ENCODE results near the gene PHF20. TPM values are rescaled to one million over a fixed set of nuclear protein-coding genes. Genes with fewer than 3 reads are reported as not detected.
"Not testable (repeated sequence)": the region's sequence is repeated elsewhere in the genome, so short reads cannot be mapped to it uniquely, and the experiment has no call there.

The PHF20 gene
- total RNA-seq, 1 donor from 2014 or later = 11.4 TPM

DNA sequence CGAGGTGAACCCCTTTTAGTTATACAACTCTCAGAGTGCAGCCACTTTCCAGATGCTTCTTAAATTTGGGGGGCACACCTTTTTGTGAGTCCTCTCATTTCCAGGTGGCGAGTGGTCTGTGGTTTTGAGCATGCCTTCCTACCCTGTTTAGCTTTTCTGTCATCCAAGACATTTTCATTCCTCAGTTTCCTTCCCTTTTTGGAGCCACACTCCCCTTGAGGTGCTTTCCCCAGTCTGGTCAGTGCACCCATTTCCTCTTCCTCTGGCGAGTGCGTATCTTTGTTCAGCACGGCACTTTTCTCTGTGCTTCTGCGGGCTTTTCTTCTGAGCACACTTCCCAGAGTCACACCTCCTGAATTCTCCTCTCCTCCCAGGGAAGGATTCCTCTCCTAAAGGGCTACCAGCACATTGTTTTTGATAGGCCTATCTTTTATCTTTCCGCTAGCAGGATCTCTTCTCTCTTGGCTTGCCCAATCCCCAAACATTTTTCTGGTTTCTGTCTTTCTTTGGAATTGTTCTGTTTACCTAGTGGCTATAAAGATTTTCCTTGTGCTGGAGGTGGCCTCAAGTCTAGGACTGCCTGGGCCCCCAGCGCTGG lies 1.4 kb downstream of the PHF20 start:
- ATAC-seq (no peak), DNase-seq (ENCODE audit: low spot score) (no peak)

DNA sequence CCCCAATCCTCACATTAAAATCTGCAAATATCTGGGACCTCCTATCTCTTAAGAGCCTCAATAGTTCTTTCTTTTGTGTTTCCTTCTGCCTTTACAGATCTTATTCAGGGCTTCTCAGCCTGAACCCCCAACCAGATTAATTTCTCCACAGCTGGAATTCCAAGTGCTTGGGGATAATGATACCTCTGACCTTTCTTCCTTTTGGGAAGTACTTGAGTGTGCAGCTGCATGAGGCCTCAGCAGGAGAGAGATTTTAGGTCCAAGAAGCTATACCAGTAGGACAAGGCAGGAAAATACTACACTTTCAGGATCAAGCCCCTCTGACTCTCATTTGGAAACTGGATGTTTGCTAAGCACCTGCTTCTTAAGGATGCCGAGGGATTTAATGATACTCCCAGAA lies 2.6 kb downstream of the PHF20 start:
- no peak for DNase-seq (ENCODE audit: low spot score)
- ATAC-seq = no peak

DNA sequence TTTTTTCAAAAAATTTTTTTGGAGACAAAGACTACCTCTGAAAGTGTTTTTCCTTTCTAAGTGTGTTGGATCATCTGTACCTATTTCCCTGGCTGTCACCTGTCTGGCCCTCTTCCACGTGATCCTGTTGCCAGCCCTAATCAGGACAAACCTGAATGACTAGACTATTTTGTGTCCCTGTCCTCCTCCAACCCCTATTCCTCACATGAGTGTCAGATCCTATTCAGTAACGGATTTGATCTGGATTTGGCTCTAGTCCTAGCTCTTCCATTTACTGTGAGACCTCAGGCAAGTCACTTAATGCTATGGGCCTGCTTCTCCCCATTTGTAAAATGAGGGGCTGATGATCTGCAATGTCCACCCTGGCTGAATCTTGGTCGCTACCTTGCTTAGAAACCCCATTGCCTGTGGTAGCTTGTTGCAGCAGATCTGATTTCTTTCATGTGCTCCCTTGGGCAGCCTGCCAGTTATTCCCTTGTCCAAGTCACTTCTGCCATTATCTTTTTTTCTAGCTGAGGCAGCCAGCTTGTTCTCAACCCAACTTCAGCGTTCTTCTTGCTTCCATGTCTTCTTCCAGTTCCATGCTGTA lies 4.8 kb downstream of the PHF20 start:
- ATAC-seq = no peak
- DNase-seq (ENCODE audit: low spot score) = no peak

DNA sequence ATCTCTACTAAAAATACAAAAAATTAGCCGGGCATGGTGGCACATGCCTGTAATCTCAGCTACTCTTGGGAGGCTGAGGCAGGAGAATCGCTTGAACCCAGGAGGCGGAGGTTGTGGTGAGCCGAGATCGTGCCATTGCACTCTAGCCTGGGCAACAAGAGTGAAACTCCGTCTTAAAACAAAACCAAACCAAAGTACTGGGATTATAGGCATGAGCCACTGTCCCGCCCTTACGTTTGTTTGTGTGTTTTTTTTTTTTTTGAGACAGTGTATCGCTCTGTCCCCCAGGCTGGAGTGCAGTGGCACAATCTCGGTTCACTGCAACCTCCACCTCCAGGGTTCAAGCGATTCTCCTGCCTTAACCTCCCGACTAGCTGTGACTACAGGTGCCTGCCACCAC lies 12.0 kb downstream of the PHF20 start:
- not testable (repeated sequence) for DNase-seq (ENCODE audit: low spot score); ATAC-seq

DNA sequence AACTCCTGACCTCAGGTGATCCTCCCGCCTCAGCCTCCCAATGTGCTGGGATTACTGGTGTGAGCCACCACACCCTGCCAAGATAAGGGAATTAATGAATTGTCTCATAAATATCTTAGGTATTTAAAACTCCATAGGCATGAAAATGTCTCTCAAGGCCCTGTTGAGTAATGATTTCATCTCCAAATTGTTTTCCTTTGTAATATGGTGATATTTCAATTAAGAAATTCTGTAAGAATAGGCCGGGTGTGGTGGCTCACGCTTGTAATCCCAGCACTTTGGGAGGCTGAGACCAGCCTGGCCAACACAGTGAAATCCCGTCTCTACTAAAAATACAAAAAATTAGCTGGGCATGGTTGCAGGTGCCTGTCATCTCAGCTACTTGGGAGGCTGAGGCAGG lies 13.7 kb downstream of the PHF20 start:
- ATAC-seq; DNase-seq (ENCODE audit: low spot score): not testable (repeated sequence)

DNA sequence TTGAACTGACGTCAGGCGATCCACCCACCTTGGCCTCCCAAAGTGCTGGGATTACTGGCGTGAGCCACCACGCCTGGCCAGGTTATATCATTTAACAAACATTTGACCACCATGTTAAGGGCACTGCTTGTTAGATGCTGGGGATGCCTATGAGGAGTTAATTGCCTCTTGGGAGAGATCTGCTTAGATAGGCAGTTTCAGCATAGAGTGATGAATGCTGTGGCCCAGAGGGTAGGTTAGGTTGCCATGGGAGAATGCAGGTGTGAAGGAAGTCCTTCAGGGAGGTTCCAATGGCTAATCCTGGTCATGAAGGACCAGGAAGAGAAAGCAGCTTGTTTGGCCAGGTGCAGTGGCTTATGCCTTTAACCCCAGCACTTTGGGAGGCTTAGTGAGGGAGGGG lies 17.0 kb downstream of the PHF20 start:
- no peak for ATAC-seq

DNA sequence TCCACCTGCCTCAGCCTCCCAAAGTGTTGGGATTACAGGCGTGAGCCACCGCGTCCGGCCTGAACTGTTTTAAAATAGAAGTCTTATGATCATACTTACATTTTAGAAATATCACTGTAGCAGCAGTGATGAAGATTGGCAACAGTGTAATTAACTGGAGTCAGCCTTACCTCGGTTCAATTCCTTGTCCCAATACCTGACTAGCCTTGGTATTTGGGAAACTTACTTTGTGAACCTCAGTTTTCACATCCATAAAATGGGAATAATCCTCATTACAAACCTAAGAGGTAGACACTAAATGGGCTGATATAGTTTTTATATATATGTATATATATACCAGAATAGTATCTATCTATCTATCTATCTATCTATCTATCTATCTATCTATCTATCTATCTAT lies 19.3 kb downstream of the PHF20 start:
- no peak for ATAC-seq
- no peak for DNase-seq (ENCODE audit: low spot score)

More for the DNA sequence above, 17.0 kb downstream of the PHF20 start:
- DNase-seq (ENCODE audit: low spot score) = no peak

DNA sequence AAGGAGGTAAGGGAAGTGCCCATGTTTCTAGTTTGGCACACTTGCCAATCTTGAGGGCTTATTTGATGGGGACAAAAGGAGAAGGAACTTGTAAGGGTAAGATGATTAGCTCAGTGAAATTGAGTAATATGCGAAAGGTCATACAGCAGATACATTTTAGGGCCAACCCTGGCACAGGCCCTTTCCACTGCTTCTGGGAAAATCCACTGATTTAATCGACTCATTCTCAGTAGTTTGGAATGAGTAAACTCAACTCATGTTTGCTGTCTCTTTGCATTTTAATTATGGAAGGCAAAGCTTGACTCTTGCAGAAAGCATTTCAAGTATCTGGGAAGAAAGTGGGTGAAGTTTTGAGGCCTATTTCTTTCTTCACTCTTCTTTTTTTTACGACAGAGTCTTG lies 20.0 kb downstream of the PHF20 start:
- DNase-seq (ENCODE audit: low spot score) (no peak), ATAC-seq (peak; percentile 84)

DNA sequence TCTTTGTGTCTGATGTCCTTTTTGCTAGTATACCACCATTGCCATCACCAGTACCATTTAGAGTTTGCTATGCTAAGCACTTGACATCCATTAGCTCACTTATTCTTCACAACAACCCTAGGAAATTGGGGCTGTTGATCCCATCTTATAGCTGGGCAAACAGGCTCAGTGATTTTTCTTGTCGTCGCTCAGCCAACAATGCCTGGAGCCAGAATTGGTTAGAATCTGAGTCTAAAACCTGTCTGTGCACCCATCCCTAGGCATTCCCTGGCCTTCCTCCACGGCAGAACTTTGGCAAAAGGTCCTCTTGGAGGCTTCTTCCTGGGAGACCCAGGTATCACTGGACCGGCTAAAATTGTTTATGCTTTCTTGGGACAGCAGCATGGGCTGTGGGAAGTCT lies 20.9 kb downstream of the PHF20 start:
- no peak for ATAC-seq

DNA sequence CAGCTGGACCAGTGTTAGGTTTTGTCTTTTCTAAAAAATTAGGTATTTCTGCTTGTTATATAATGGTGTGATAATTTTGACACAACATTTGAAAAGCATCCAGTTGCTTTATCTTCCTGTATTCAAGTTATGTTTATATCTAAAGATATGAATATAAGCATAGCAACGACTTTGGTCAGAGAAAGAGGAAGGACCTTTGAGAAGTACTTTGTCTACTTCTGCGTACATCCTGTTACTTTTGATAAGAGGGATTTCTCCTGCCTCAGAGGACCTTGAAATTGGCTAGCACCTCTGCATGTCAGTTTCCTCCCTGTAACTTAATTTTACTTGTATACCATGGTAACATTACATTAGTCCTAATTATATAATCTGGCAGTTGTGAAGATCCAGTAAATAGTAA lies 24.8 kb downstream of the PHF20 start:
- peak; percentile 52 for ATAC-seq
- DNase-seq (ENCODE audit: low spot score) = no peak

More for the DNA sequence above, 20.9 kb downstream of the PHF20 start:
- DNase-seq (ENCODE audit: low spot score) = no peak

DNA sequence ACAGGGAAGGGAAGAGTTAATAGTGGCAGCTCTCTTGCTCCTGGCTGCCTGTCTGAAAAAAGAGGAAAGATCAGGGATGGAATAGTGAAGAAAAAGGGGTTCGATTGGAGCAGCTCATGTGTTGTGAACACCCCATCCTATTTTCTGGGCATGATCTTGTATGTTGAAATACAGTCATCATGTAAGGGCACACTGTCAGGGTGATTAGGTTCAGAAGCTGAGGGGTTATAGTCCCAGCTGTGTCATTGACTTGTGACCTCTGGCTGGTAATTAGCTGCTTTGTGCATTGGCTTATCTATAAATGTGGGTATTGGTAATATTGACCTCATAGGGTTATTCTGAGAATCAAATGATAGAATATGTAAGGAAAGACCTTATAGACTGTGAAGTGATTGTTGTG lies 30.1 kb downstream of the PHF20 start:
- DNase-seq (ENCODE audit: low spot score) (no peak), ATAC-seq (peak; percentile 55)

DNA sequence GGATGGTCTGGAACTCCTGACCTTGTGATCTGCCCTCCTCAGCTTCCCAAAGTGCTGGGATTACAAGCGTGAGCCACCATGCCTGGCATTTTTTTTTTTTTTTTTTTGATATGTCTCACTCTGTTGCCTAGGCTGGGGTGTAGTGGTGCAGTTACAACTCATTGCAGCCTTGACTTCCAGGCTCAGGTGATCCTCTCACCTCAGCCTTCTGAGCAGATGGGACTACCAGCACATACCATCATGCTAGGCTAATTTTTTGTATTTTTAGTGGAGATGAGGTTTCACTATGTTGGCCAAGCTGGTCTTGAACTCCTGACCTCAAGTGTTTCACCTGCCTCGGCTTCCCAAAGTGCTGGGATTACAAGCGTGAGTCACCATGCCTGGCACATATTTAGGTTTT lies 34.3 kb downstream of the PHF20 start:
- DNase-seq (ENCODE audit: low spot score) (no peak), ATAC-seq (no peak)

DNA sequence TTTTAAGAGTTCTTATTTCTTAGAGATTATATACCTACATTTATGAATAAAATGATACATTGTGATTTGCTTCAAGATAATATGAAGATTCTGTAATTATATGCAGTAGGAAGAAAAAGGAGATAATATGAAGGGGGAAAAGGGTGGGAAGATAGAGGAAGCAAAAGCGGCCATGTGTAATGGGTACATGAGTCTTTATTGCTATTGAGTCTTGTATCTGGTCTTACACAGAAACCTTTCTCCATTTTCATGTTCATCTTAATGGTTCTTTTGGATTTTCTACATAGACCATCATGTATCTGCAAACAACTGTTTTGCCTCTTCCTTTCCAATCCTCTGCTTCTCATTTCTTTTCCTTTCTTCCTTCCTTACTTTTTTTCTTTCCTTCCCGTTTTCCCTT lies 36.1 kb downstream of the PHF20 start:
- ATAC-seq (no peak), DNase-seq (ENCODE audit: low spot score) (no peak)

DNA sequence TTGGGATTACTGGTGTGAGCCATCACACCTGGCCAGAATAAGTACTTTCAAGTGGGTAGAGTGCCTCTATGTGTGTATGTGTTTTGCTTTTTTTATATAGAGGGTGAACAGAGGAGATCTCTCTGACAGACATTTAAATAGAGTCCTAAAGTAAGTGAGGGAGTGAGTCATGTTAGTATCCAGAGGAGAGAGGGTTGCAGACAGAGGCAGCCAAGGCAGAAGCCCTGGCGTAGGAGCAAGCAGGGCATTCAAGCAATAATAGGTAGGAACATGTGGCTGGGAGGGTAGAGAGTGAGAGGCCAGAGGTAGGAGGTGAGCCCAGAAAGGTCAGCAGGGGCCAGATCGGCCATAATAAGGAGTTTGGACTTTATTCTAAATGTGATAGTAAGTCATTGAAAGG lies 48.9 kb downstream of the PHF20 start:
- ATAC-seq = no peak
- DNase-seq (ENCODE audit: low spot score) = no peak

DNA sequence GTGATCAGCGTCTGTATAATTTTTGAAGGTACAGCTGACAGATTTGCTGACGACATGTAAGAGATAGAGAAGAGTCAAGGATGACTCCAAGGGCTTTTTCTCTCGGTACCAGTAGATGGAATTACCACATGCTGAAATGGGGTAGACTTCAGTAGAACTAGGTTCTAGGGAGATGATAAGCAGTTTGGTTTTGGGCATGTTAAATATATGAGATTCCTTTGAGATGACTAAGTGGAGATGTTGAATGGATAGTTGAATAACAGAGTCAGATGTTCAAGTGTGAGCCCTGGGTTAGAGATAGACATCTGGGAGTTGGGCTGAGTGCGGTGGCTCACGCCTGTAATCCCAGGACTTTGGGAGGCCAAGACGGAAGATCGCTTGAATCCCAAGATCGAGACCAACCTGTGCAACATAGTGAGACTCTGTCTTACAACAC lies 50.0 kb downstream of the PHF20 start:
- no peak for ATAC-seq
- no peak for DNase-seq (ENCODE audit: low spot score)

DNA sequence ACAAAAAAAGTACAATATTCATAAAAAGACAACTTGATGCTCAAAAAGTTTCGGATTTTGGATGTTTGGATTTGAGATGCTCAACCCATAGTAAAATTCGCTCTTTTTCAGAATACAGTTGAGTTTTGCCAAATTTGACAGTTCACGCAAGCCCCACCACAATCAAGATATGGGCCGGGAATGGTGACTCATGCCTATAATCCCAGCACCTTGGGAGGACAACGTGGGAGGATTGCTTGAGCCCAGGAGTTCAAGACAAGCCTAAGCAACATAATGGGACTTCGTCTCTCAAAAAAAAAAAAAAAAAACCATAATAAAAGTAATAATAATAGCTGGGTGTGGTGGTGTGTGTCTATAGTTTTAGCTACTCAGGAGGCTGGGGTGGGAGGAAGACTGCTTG lies 51.3 kb downstream of the PHF20 start:
- ATAC-seq (no peak), DNase-seq (ENCODE audit: low spot score) (no peak)

DNA sequence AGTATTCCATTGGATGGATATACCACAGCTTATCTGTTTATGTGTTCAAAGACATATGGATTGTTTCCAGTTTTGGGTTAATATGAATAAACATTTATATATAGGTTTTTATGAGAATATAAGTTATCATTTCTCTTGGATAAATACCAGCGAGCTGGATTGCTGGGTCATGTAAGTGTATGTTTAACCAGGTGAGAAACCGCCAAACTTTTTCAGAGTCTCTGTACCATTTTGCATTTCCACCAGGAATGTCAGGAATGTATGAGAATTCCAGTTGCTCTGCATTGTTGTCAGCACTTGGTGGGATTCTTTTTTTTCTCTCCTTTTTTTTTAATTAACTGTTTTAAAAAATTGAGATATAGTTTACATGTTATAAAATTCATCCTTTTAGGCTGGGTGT lies 52.1 kb downstream of the PHF20 start:
- ATAC-seq = no peak
- no peak for DNase-seq (ENCODE audit: low spot score)

DNA sequence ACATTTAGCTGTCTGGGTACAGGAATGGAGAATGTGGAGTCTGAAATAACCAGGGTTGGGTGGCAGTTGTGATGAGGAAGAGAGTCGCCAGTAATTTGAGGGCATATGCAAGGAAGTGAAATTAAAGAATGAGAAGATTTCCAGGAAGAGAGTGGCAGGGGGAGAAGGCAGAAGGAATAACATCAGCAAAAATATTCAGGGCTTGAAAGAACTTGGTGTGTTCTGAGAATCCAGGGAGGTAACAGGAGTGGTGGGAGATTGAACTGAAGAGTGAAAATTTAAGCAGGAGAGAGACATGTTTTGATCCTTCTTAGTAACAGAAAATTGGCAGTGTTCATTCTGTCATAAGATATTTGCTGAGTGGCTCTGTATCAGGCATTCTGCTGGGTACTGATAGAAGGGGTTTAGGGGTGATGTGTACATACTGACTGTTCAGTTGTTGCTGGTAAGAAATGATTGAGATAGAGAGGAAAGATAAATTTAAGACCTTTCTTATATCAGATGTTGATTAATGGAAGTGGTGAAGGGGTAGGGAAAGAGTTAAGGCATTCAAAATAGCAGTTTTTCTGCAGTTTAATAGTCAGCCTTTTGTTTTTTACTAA lies 54.7 kb downstream of the PHF20 start:
- ATAC-seq (no peak), DNase-seq (ENCODE audit: low spot score) (no peak)

DNA sequence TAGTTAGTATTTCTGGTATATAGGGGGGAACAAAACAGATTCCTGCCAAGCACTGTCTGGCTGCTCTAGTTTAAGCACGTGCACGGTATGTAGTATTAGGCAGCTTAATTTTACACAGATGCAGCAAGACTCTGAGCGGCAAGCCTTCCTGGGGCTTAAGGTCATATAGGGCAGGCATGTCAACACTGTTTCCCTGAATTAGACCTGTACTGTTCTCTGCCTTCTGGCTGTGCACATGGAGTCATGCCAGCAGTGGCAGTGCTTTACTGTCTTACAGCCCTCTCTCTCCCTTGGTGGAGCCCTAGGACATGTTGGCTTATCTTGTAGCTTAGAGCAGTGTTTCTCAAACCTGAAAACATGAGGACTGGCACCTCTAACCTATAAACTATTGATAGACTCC lies 56.6 kb downstream of the PHF20 start:
- ATAC-seq = peak; percentile 84
- no peak for DNase-seq (ENCODE audit: low spot score)

DNA sequence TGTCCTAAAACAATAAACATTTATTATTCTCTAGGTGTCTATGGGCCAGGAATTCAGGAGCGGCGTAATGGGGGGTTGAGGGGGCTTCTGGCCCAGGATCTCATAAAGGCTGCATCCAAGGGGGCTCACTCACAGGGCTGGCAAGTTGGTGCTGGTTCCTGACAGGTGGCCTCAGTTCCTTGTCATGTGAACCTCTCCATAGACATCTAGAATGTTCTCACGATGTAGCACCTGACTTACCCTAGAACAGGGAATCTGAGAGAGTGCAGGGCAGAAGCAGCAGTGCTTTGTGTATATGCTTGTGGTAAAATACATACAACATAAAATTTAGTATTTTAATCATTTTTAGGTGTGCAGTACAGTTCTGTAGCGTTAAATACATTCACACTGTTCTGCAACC lies 57.1 kb downstream of the PHF20 start:
- DNase-seq (ENCODE audit: low spot score) (no peak), ATAC-seq (peak; percentile 13)

DNA sequence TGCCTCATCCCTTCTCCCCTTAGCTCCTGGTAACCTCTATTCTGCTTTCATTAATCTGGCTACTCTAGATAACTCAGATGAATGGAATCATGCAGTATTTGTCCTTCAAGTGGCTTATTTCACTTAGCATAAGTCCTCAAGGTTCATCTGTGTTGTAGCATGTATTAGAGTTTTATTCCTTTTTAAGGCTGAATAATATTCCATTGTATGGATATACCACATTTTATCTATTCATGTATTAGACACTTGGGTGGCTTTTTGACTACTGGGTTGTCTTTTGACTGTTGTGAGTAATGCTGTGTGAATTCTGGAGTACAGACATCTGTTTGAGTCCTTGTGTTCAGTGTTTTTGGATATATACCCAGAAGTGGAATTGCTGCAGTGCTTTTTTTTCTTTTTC lies 58.4 kb downstream of the PHF20 start:
- no peak for DNase-seq (ENCODE audit: low spot score)
- no peak for ATAC-seq

DNA sequence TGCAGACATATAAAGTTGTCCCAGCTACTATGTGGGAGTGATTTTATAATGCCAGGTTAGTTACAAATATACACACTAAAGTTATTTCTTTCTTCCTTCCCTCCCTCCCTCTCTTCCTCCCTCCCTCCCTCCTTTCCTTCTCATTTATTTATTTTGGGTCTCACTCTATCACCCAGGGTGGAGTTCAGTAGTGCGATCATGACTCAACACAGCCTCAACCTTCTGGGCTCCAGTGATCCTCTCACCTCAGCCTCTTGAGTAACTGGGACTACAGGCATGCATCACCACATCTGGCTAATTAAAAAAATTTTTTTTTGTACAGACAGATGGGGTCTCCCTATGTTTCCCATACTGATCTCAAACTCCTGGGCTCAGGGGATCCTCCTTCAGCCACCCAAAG lies 59.2 kb downstream of the PHF20 start:
- DNase-seq (ENCODE audit: low spot score) = no peak
- ATAC-seq = no peak

DNA sequence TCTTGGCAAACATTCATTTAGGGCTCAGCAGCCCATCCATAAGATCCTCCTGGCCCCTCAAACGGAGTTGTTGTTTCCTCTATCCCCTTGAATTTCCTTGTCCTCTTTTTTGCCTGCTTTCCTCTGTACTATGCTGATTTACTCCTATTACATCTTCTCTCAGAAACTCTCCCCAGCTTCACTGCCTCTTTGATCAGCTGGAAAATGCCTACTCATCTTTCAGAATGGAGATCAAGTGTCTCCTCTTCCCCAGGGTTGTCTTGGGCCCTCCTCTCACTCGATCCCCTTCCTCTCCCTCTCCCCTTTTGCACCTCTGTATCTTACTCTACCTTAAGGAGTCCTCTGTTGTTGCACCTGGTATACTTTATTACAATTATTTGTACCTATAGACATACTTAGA lies 60.2 kb downstream of the PHF20 start:
- DNase-seq (ENCODE audit: low spot score) = no peak
- no peak for ATAC-seq
